HCT116 (cell line): ENCODE data around the gene DLG2. TPM values are rescaled to one million over a fixed set of nuclear protein-coding genes. Genes with fewer than 3 reads are reported as not detected.

Experiments used
- ATAC-seq: fragments of 200-7000 bp; cut with Tn5 transposase; 2 replicates; pipeline ENCODE4 v1.9.1; 2020; ENCODE audit warnings: mild to moderate bottlenecking, moderate library complexity
- BruUV-seq: library from RNA; stranded (reverse); fragments of 400-500 nt; replicated peaks from 2 replicates; lab custom pipeline; 2021; lab: Mats Ljungman, UMichigan
- CTCF ChIA-PET: fragments of 300-600 bp; sonication (Branson Sonifier 250); formaldehyde crosslinking; loops from one replicate; lab custom pipeline; 2021; ENCODE audit warnings: antibody characterized with exemption; lab: Charles Lee
- POLR2A ChIA-PET: fragments of 300-600, 350-600 bp; sonication (Branson Sonifier 250); formaldehyde crosslinking; loops from one replicate; lab custom pipeline; 2021; ENCODE audit warnings: antibody characterized with exemption; lab: Charles Lee
- RAD21 ChIA-PET, 2 experiments: fragments of 300-600 bp; sonication (Branson Sonifier 250); formaldehyde crosslinking; loops; one replicate each; lab custom pipeline; 2023; ENCODE audit warnings: low total read pairs in 2 of 2; ENCODE audit not compliant: uncharacterized antibody in 2 of 2, unreplicated experiment in 2 of 2, low non-redundant PET in 1 of 2; lab: Charles Lee
- DNase-seq: peaks from one replicate; pipeline ENCODE4 v3.0.0-alpha.2; 2010; ENCODE audit warnings: low read depth, low spot score
- H2AFZ ChIP-seq: fragments of 200-600 bp; shearing (Covaris generic), sonication (generic); 2 replicates; pipeline ENCODE4 v1.6.1; 2017; ENCODE audit warnings: low read depth, mixed run types, mixed read lengths, antibody characterized with exemption, low read length; ENCODE audit not compliant: poor library complexity, severe bottlenecking
- H3K27ac ChIP-seq: 2 replicates; pipeline ENCODE4 v1.5.1; 2012; ENCODE audit warnings: low read depth, low read length
- H3K27me3 ChIP-seq: fragments of 200-600 bp; sonication (generic); 2 replicates; pipeline ENCODE4 v1.6.1; 2016; ENCODE audit warnings: mixed run types, low read length, mixed read lengths; ENCODE audit not compliant: insufficient read depth
- H3K36me3 ChIP-seq, 2 experiments: fragments of 200-500 bp in 1 of 2; fragments of 200-600 bp in 1 of 2; sonication (Bioruptor generic) in 1 of 2; sonication (generic) in 1 of 2; 2 replicates each; pipeline versions ENCODE4 v1.5.1 to v1.6.1; 2014 to 2016; ENCODE audit warnings: low read length in 2 of 2, inconsistent platforms in 1 of 2, mixed read lengths in 1 of 2, mixed run types in 1 of 2; ENCODE audit not compliant: insufficient read depth in 2 of 2, control insufficient read depth in 1 of 2
- H3K4me1 ChIP-seq, 2 experiments: fragments of 200-600 bp in 1 of 2; sonication (generic) in 1 of 2; 2 replicates each; pipeline versions ENCODE4 v1.5.1 to v1.6.1; 2012 to 2017; ENCODE audit warnings: low read length in 2 of 2, inconsistent platforms in 1 of 2, mild to moderate bottlenecking in 1 of 2, mixed read lengths in 1 of 2, mixed run types in 1 of 2, moderate library complexity in 1 of 2; ENCODE audit not compliant: insufficient read depth in 2 of 2, control insufficient read depth in 1 of 2
- H3K4me2 ChIP-seq: fragments of 200-600 bp; sonication (generic); 2 replicates; pipeline ENCODE4 v1.6.1; 2017; ENCODE audit warnings: mixed run types, low read length, mixed read lengths
- H3K4me3 ChIP-seq, 2 experiments: fragments of 200-600 bp in 1 of 2; sonication (generic) in 1 of 2; replicated peaks in 1 of 2; 2 replicates each; pipeline ENCODE4 v1.5.1; 2011 to 2016; ENCODE audit warnings: low read length in 2 of 2, control low read depth in 1 of 2, low read depth in 1 of 2, mild to moderate bottlenecking in 1 of 2, mixed read lengths in 1 of 2, mixed run types in 1 of 2
- H3K79me2 ChIP-seq: fragments of 200-600 bp; sonication (generic); 2 replicates; pipeline ENCODE4 v1.6.1; 2017; ENCODE audit warnings: mild to moderate bottlenecking, mixed run types, low read length, moderate library complexity, mixed read lengths; ENCODE audit not compliant: insufficient read depth
- H3K9ac ChIP-seq: fragments of 200-600 bp; sonication (generic); 2 replicates; pipeline ENCODE4 v1.6.1; 2016; ENCODE audit warnings: low read length, mixed read lengths
- H3K9me2 ChIP-seq: fragments of 200-600 bp; sonication (generic), shearing (Covaris generic); 2 replicates; pipeline ENCODE4 v1.6.1; 2017; ENCODE audit warnings: mixed run types, mild to moderate bottlenecking, moderate library complexity; ENCODE audit not compliant: insufficient read depth
- H3K9me3 ChIP-seq, 2 experiments: fragments of 200-500 bp in 1 of 2; fragments of 200-600 bp in 1 of 2; sonication (Bioruptor generic) in 1 of 2; sonication (generic) in 1 of 2; 2 replicates each; pipeline ENCODE4 v1.6.1; 2014 to 2017; ENCODE audit warnings: low read length in 2 of 2, mixed read lengths in 2 of 2, inconsistent platforms in 1 of 2, low read depth in 1 of 2, mild to moderate bottlenecking in 1 of 2, mixed run types in 1 of 2, moderate library complexity in 1 of 2; ENCODE audit not compliant: control insufficient read depth in 1 of 2, insufficient read depth in 1 of 2
- H4K20me1 ChIP-seq: fragments of 200-600 bp; sonication (generic), shearing (Covaris generic); 2 replicates; pipeline ENCODE4 v1.6.1; 2017; ENCODE audit warnings: mixed run types, mild to moderate bottlenecking, moderate library complexity; ENCODE audit not compliant: insufficient read depth
- ATF3 ChIP-seq: IDR thresholded peaks from 2 replicates; pipeline ENCODE4 v1.6.1; 2012
- CEBPB ChIP-seq: IDR thresholded peaks from 2 replicates; pipeline ENCODE4 v1.6.1; 2012; ENCODE audit warnings: low read depth
- EZH2phosphoT487 ChIP-seq: fragments of 200-600 bp; IDR thresholded peaks from 2 replicates; pipeline ENCODE4 v1.6.1; 2018; ENCODE audit warnings: antibody characterized with exemption, borderline replicate concordance
- MAX ChIP-seq: IDR thresholded peaks from 2 replicates; pipeline ENCODE4 v1.6.1; 2012
- POLR2AphosphoS5 ChIP-seq: IDR thresholded peaks from 2 replicates; pipeline ENCODE4 v1.6.1; 2011; ENCODE audit warnings: mild to moderate bottlenecking, low read depth, low read length, moderate library complexity
- RAD21 ChIP-seq: IDR thresholded peaks from 2 replicates; pipeline ENCODE4 v1.6.1; 2012; ENCODE audit warnings: low read depth, mild to moderate bottlenecking
- REST ChIP-seq: IDR thresholded peaks from 2 replicates; pipeline ENCODE4 v1.6.1; 2012; ENCODE audit warnings: low read depth
- SP1 ChIP-seq: IDR thresholded peaks from 2 replicates; pipeline ENCODE4 v1.6.1; 2012; ENCODE audit warnings: low read depth
- SRF ChIP-seq: IDR thresholded peaks from 2 replicates; pipeline ENCODE4 v1.6.1; 2012; ENCODE audit warnings: low read depth
- ZNF274 ChIP-seq: fragments of 200-500 bp; sonication (Bioruptor generic); IDR thresholded peaks from 2 replicates; pipeline ENCODE4 v1.6.1; 2014; ENCODE audit warnings: mild to moderate bottlenecking, low read depth, low read length, inconsistent platforms
- intact Hi-C: fragments of 100-400 bp; cut with micrococcal nuclease; formaldehyde crosslinking; loops from 2 replicates; pipeline ENCODE4 v1.10.0; 2022
- total RNA-seq: library from RNA; stranded (reverse); gene quantifications from one replicate; pipeline ENCODE4 v1.2.1, GENCODE V29; 2021; ENCODE audit not compliant: unreplicated experiment

DLG2 gene
- total RNA-seq, 1 experiment from 2014 or later: 2.4 TPM

- Histone ChIP-seq H3K79me2 (no peaks in the 10 kb centered on the region), H3K4me1 (no peaks in the 10 kb centered on the region), H3K9me3 (no peaks in the 10 kb centered on the region), H3K9ac (no peak overlapping the region), H3K4me2 (no peak overlapping the region), H3K27me3 (no peaks in the 10 kb centered on the region), H3K9me2 (no peaks in the 10 kb centered on the region), H3K36me3 (no peaks in the 10 kb centered on the region), H4K20me1 (no peaks in the 10 kb centered on the region), H3K27ac (no peak overlapping the region), H3K4me3 (no peak overlapping the region), H2AFZ (no peak overlapping the region)
- ChIA-PET POLR2A (no interaction called here), CTCF (no interaction called here), RAD21 (no interaction called here)
- intact Hi-C loops: no loop called here
- DNase-seq: no peak
- no TSS peak for BruUV-seq
- TF ChIP-seq ZNF274: no peak
- TF ChIP-seq ATF3: no peak
- TF ChIP-seq POLR2AphosphoS5: no peak
- no peak for TF ChIP-seq EZH2phosphoT487
- no peak for TF ChIP-seq MAX
- no peak for ATAC-seq
Measured at GRCh38 chr11:84855508-84856245, 771.5 kb downstream of the DLG2 start.

GRCh38 chr11:84854498-84854880 is 772.7 kb downstream of the DLG2 start:
- intact Hi-C loops: no loop called here
- Histone ChIP-seq H3K4me3 (no peak overlapping the region), H3K4me1 (no peaks in the 10 kb centered on the region), H4K20me1 (no peaks in the 10 kb centered on the region), H3K27me3 (no peaks in the 10 kb centered on the region), H3K4me2 (no peak overlapping the region), H3K27ac (no peak overlapping the region), H3K36me3 (no peaks in the 10 kb centered on the region), H3K79me2 (no peaks in the 10 kb centered on the region), H3K9me2 (no peaks in the 10 kb centered on the region), H2AFZ (no peak overlapping the region), H3K9ac (no peak overlapping the region), H3K9me3 (no peaks in the 10 kb centered on the region)
- CTCF ChIA-PET: no interaction called here
- TF ChIP-seq RAD21 (no peak), SP1 (no peak), CEBPB (no peak), SRF (no peak), REST (no peak)
- RAD21 ChIA-PET: no interaction called here
- POLR2A ChIA-PET: no interaction called here
- ATAC-seq: no peak
- no TSS peak for BruUV-seq
- no peak for DNase-seq
